GM12872 (cell line): Measurements from ENCODE around the gene TMEM43.

Experiments
- TF ChIP-seq, protein P1 (sequence below): IDR thresholded peaks from 3 replicates; pipeline ENCODE4 v1.5.1; 2011; ENCODE audit warnings: low read depth, mild to moderate bottlenecking, low read length, moderate library complexity; ENCODE audit not compliant: insufficient read depth

Gene TMEM43

DNA sequence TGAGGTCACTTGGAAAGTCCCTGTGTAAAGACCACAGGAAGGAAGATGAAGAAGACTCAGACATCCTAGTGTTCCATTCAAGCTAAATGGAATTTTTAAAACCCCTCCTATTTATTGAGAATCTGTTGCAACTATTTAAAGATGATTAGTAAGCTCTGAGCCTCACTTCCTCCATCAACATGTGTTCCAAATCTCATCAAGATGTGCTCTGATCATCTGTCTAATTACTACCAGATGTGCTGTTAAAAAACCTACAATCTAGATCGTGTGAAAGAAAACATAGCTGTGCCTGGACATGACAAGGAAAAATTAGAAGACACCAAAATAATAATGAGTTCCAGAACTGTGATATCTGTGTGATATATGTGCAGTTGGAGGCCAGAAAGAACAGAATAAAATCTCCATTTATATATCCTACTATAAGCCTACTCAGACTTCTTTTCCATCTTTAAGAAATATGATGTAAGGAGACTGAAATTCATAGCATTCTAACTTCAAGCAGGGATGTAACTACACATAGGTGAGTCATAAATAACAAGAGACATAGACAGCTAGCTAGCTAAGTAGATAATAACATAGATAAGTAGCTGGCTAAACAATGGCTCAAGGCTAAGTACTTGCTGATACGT lies 45.8 kb downstream of the TMEM43 start:
- TF ChIP-seq, protein P1, sequence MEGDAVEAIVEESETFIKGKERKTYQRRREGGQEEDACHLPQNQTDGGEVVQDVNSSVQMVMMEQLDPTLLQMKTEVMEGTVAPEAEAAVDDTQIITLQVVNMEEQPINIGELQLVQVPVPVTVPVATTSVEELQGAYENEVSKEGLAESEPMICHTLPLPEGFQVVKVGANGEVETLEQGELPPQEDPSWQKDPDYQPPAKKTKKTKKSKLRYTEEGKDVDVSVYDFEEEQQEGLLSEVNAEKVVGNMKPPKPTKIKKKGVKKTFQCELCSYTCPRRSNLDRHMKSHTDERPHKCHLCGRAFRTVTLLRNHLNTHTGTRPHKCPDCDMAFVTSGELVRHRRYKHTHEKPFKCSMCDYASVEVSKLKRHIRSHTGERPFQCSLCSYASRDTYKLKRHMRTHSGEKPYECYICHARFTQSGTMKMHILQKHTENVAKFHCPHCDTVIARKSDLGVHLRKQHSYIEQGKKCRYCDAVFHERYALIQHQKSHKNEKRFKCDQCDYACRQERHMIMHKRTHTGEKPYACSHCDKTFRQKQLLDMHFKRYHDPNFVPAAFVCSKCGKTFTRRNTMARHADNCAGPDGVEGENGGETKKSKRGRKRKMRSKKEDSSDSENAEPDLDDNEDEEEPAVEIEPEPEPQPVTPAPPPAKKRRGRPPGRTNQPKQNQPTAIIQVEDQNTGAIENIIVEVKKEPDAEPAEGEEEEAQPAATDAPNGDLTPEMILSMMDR, result no peak

DNA sequence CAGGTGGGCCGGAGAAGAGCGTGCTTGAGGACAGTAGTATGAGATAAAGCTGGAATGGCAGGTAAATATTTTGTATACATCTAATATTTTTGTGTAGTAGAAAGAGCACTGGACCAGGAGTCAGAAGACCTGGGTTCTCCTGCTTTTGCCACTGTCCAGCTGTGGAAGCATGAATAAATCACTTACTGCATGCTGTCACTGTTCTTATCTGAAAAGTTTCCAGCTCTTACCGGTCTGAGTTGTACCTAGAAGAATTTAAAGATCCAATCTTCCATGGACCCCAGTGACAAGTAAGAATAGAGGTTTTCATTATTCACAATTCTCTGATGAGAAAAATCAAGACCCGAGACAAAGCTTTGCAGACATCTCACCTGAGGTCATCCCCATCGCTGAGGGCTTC lies 47.6 kb downstream of the TMEM43 start:
- TF ChIP-seq, protein P1, result no peak

DNA sequence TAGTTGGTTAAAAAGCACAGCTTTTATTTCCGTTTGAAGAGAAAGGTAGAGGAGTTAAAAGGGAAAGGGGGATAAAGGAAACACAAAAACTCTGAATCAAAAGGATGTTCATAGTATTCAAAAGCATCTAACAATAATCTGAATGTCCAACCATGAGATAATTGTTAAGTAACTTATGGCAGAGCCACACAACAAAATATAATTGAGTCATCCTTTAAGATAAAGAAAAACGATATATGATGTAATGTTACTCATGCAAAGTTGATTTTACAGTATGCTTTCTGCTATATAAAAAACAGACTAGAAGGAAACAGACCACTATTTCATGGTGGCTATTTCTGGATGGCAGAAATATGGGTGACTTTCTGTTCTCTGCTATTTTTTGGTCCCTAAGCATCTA lies 49.6 kb downstream of the TMEM43 start:
- TF ChIP-seq, protein P1, result no peak

DNA sequence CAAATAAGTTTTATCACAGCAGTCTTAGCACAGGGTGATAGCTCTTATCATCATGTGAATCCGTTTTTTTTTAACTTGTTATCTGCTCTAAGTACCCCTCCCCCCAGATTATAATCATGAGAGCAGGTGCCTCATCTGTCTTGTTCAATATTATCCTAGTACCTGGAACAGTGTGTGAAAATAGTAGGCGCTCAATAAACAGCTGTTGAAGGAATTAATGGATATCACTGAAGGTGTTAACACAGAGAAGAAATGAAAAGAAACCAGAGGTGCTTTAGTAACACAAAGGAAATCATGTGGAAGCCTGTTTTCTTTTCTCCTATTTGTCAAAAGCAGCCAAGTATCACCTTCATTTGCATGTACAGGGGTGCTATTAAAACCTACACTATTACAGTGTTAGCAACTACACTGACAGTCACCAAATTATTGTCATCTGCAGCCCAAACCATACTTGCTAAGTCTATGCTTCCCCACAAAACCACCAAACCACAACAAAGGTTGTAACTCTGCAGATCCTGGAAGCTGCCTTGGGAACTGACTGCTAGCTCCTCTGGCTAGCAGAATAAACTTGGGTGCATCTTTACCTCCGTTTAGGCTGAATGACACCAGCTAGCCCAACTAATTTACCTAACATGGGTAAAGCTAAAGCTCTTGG lies 50.7 kb downstream of the TMEM43 start:
- TF ChIP-seq, protein P1, result no peak

DNA sequence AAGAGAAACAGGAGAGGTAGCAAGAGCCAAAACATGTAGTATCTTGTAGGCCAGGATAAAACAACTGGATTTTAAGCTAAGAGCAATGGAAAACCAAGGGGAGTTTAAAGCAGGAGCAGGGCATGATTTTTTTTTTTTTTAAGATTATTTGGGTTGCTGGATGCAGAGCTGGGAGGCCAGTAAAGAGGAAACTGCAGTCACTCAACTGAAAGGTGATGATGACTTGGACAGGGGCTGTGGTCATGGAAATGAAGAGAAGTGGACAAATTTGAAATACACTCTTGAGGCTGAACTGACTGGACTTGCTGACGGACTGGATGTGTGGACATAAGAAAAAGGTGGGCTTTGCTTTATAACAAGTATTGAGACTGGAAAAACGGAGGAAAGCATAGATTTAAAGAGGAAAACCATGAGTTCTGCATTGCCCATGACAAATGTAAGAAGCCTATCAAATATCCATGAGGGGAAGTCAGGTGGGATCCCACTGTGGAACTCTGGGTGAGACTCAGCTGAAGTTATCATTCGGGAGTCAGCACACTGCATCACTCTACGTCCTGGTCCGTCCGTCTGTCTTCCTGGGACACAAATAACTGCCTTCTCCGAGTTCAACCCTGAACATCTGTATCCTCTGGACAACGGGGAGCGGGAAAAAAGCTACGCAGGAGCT lies 52.9 kb downstream of the TMEM43 start:
- TF ChIP-seq, protein P1, result no peak

DNA sequence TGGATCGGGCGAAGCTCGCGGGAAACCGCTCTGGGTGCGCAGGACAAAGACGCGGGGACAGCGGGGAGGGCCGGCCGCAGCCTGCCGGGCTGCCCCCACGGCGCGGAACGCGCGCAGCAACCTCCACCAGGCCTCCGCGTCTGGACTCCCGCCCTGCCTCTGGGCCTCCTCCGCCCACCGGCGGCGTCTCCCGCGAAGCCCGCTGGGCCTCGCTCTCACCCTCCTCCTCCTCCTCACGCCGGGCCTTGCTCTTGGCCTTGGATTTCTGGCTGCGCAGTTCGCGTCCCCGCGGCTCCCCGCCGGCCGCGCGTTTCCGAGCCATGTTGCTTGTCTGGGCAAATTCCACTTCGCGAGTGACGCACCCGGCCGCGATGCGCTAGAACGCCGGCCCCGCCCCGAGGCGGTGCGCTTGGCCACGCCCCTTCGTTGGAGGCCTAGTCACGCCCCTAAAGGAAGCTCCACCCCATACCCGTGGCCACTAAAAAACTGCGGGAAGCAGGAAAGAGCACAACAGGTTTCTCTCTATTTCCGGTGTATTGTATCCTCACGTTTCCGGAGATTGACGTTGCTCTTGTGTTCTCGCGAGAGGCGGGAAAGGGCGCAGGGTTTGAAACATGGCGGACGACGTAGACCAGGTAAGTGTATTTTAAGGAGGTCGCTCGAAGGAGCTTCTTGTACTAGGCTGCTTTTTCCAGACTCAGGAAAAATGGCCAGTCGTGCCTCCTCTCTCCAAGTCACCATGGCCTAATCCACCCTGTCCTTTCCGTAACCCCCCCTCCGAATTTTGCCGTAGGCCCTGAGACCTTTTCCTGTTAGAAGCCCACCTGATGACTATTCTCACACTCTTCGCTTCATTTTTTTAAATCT lies 53.6 kb downstream of the TMEM43 start, which contains the start of the genes LSM3 and XPC:
Gene LSM3 (plus strand): TSS at position 571 of the 867 bp plus-strand sequence. CDS start 44 bp downstream, at position 615.
Gene XPC (minus strand): TSS at position 355 of the 867 bp plus-strand sequence. CDS start 33 bp downstream, at position 322.
- TF ChIP-seq, protein P1, result no peak

DNA sequence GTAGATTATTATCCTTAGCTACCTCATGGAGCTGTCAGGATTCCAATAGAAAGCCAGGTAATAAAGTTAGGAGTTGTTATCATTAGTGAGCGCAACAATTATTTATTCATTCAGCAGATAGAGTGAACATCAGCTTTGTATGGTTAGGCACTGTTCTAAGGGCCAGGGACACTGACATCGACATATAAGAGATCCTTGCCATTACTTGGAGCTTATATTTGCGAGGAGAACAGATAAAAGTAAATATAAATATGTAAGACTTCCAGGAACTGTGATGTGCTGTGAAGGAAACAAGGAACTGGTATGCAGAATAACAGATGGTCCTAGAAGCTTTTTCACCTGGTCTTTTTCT lies 54.2 kb downstream of the TMEM43 start:
- TF ChIP-seq, protein P1, result no peak
